NT2/D1 (cell line): ENCODE data around the gene RBM26.

ENCODE experiments used
- SUZ12 ChIP-seq: IDR thresholded peaks from 2 replicates; pipeline ENCODE4 v1.6.1; 2011; ENCODE audit not compliant: insufficient read length, insufficient read depth; ENCODE audit errors: extremely low read depth
- YY1 ChIP-seq: IDR thresholded peaks from 2 replicates; pipeline ENCODE4 v1.6.1; 2011; ENCODE audit not compliant: insufficient read length, insufficient read depth
- ZNF274 ChIP-seq: IDR thresholded peaks from 2 replicates; pipeline ENCODE4 v1.6.1; 2011; ENCODE audit warnings: mild to moderate bottlenecking, low read depth, low read length

GRCh38 chr13:79387853-79388252 is 18.2 kb downstream of the RBM26 start:
- TF ChIP-seq ZNF274 (no peak), YY1 (no peak), SUZ12 (no peak)
